Astrocyte (in vitro differentiated cells and primary cell): Measurements from ENCODE around the gene SLFN5. TPM values are rescaled to one million over a fixed set of nuclear protein-coding genes. Genes with fewer than 3 reads are reported as not detected.
"Not testable (repeated sequence)": the region's sequence is repeated elsewhere in the genome, so short reads cannot be mapped to it uniquely, and the experiment has no call there.

Experiments
- DNase-seq: peaks from one replicate; pipeline ENCODE4 v3.0.0-alpha.2; 2010; ENCODE audit warnings: low read depth
- FAIRE-seq: peaks from 2 replicates; lab custom pipeline; 2011; peaks lifted over from hg19 to GRCh38; lab: Jason Lieb, UNC
- H2AFZ ChIP-seq: 2 replicates; pipeline ENCODE4 v1.6.0; 2012; ENCODE audit warnings: low read depth, low read length, inconsistent platforms
- H3K27ac ChIP-seq: 2 replicates; pipeline ENCODE4 v1.5.1; 2011; ENCODE audit warnings: low read depth, low read length, inconsistent platforms
- H3K27me3 ChIP-seq: 2 replicates; pipeline ENCODE4 v1.6.0; 2011; ENCODE audit warnings: low read length, inconsistent platforms; ENCODE audit not compliant: insufficient read depth
- H3K36me3 ChIP-seq: 2 replicates; pipeline ENCODE4 v1.5.1; 2011; ENCODE audit warnings: low read length, inconsistent platforms; ENCODE audit not compliant: insufficient read depth
- H3K4me1 ChIP-seq: 2 replicates; pipeline ENCODE4 v1.5.1; 2011; ENCODE audit warnings: low read length, inconsistent platforms; ENCODE audit not compliant: insufficient read depth
- H3K4me2 ChIP-seq: 2 replicates; pipeline ENCODE4 v1.6.0; 2012; ENCODE audit warnings: low read length, inconsistent platforms
- H3K4me3 ChIP-seq: 2 replicates; pipeline ENCODE4 v1.5.1; 2011; ENCODE audit warnings: low read depth, mild to moderate bottlenecking, low read length, inconsistent platforms; ENCODE audit not compliant: insufficient read depth
- H3K79me2 ChIP-seq: 2 replicates; pipeline ENCODE4 v1.6.0; 2012; ENCODE audit warnings: mild to moderate bottlenecking, low read length, inconsistent platforms; ENCODE audit not compliant: insufficient read depth
- H3K9ac ChIP-seq: 2 replicates; pipeline ENCODE4 v1.6.0; 2012; ENCODE audit warnings: mild to moderate bottlenecking, low read length, inconsistent platforms
- H3K9me3 ChIP-seq: 2 replicates; pipeline ENCODE4 v1.5.1; 2012; ENCODE audit warnings: low read depth, mild to moderate bottlenecking, low read length, inconsistent platforms; ENCODE audit not compliant: insufficient read depth
- H4K20me1 ChIP-seq: 2 replicates; pipeline ENCODE4 v1.6.0; 2012; ENCODE audit warnings: low read length, inconsistent platforms; ENCODE audit not compliant: insufficient read depth
- H3K27ac Mint-ChIP-seq: one replicate; pipeline ENCODE4 v1.8.0; 2021; ENCODE audit warnings: mild to moderate bottlenecking, mixed read lengths; ENCODE audit not compliant: unreplicated experiment
- H3K27me3 Mint-ChIP-seq: one replicate; pipeline ENCODE4 v1.8.0; 2021; ENCODE audit warnings: low read depth, mixed read lengths; ENCODE audit not compliant: unreplicated experiment
- H3K36me3 Mint-ChIP-seq: one replicate; pipeline ENCODE4 v1.8.0; 2021; ENCODE audit warnings: low read depth, mixed read lengths; ENCODE audit not compliant: unreplicated experiment
- H3K4me1 Mint-ChIP-seq: one replicate; pipeline ENCODE4 v1.8.0; 2021; ENCODE audit warnings: low read depth, mixed read lengths; ENCODE audit not compliant: unreplicated experiment
- H3K4me3 Mint-ChIP-seq: one replicate; pipeline ENCODE4 v1.8.0; 2021; ENCODE audit warnings: mild to moderate bottlenecking, moderate library complexity, mixed read lengths; ENCODE audit not compliant: unreplicated experiment
- H3K9me3 Mint-ChIP-seq: one replicate; pipeline ENCODE4 v1.8.0; 2021; ENCODE audit warnings: mild to moderate bottlenecking, mixed read lengths; ENCODE audit not compliant: unreplicated experiment
- EZH2 ChIP-seq: IDR thresholded peaks from 2 replicates; pipeline ENCODE4 v1.6.1; 2012; ENCODE audit warnings: mild to moderate bottlenecking, low read length, inconsistent platforms; ENCODE audit not compliant: insufficient read depth
- total RNA-seq: library from RNA; stranded (reverse); gene quantifications from 2 replicates; pipeline ENCODE4 v1.2.1, GENCODE V29; 2021
- TF ChIP-seq, protein P1 (sequence below): IDR thresholded peaks from 2 replicates; pipeline ENCODE4 v1.5.1; 2011; ENCODE audit warnings: low read depth, mild to moderate bottlenecking, inconsistent platforms, low read length, moderate library complexity; ENCODE audit not compliant: insufficient read depth

Gene SLFN5
- total RNA-seq, 1 donor from 2014 or later, result 108 TPM

DNA sequence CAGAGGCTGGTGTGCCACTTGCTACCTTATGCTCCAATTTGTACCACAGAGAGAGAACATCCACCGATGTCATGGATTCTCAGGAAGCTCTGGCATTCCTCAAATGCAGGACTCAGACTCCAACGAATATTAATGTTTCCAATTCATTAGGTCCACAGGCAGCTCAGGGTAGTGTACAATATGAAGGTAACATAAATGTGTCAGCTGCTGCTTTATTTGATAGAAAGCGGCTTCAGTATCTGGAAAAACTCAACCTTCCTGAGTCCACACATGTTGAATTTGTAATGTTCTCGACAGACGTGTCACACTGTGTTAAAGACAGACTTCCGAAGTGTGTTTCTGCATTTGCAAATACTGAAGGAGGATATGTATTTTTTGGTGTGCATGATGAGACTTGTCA, 16.1 kb downstream of the SLFN5 start:
- Histone ChIP-seq H4K20me1 (peaks cover 48% of the 10 kb centered on the region), H2AFZ (no peak overlapping the region), H3K27me3 (no peaks in the 10 kb centered on the region), H3K4me2 (no peak overlapping the region), H3K4me3 (no peak overlapping the region), H3K79me2 (peaks cover 6% of the 10 kb centered on the region), H3K36me3 (peaks cover 8% of the 10 kb centered on the region), H3K9me3 (no peaks in the 10 kb centered on the region), H3K9ac (no peak overlapping the region), H3K27ac (no peak overlapping the region), H3K4me1 (peaks cover 15% of the 10 kb centered on the region)
- H3K4me3 Mint-ChIP-seq, result no peak overlapping the region
- no peak for DNase-seq
- peaks cover 39% of the 10 kb centered on the region for H3K36me3 Mint-ChIP-seq
- no peaks in the 10 kb centered on the region for H3K27me3 Mint-ChIP-seq
- no peak for FAIRE-seq
- H3K9me3 Mint-ChIP-seq, result no peaks in the 10 kb centered on the region
- no peak overlapping the region for H3K27ac Mint-ChIP-seq
- TF ChIP-seq EZH2, result no peak
- TF ChIP-seq, protein P1, sequence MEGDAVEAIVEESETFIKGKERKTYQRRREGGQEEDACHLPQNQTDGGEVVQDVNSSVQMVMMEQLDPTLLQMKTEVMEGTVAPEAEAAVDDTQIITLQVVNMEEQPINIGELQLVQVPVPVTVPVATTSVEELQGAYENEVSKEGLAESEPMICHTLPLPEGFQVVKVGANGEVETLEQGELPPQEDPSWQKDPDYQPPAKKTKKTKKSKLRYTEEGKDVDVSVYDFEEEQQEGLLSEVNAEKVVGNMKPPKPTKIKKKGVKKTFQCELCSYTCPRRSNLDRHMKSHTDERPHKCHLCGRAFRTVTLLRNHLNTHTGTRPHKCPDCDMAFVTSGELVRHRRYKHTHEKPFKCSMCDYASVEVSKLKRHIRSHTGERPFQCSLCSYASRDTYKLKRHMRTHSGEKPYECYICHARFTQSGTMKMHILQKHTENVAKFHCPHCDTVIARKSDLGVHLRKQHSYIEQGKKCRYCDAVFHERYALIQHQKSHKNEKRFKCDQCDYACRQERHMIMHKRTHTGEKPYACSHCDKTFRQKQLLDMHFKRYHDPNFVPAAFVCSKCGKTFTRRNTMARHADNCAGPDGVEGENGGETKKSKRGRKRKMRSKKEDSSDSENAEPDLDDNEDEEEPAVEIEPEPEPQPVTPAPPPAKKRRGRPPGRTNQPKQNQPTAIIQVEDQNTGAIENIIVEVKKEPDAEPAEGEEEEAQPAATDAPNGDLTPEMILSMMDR, result no peak
- peaks cover 8% of the 10 kb centered on the region for H3K4me1 Mint-ChIP-seq

DNA sequence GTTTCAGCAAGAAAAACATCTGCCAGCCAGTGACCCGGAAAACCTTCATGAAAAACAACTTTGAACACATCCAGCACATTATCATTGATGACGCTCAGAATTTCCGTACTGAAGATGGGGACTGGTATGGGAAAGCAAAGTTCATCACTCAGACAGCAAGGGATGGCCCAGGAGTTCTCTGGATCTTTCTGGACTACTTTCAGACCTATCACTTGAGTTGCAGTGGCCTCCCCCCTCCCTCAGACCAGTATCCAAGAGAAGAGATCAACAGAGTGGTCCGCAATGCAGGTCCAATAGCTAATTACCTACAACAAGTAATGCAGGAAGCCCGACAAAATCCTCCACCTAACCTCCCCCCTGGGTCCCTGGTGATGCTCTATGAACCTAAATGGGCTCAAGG, 22.2 kb downstream of the SLFN5 start:
- H3K4me3 Mint-ChIP-seq, result no peak overlapping the region
- peaks cover 41% of the 10 kb centered on the region for H3K36me3 Mint-ChIP-seq
- no peak overlapping the region for H3K4me3 ChIP-seq
- no peak overlapping the region for H2AFZ ChIP-seq
- no peaks in the 10 kb centered on the region for H3K27me3 Mint-ChIP-seq
- H3K9ac ChIP-seq, result no peak overlapping the region
- TF ChIP-seq, protein P1, result no peak
- no peak for TF ChIP-seq EZH2
- no peaks in the 10 kb centered on the region for H3K9me3 ChIP-seq
- H3K4me1 ChIP-seq, result no peaks in the 10 kb centered on the region
- peaks cover 14% of the 10 kb centered on the region for H4K20me1 ChIP-seq
- no peak overlapping the region for H3K27ac Mint-ChIP-seq
- H3K4me2 ChIP-seq, result no peak overlapping the region
- no peaks in the 10 kb centered on the region for H3K9me3 Mint-ChIP-seq
- H3K27me3 ChIP-seq, result no peaks in the 10 kb centered on the region
- no peaks in the 10 kb centered on the region for H3K79me2 ChIP-seq
- no peak overlapping the region for H3K27ac ChIP-seq
- FAIRE-seq (no peak), DNase-seq (no peak)
- H3K36me3 ChIP-seq, result peaks cover 25% of the 10 kb centered on the region
- no peaks in the 10 kb centered on the region for H3K4me1 Mint-ChIP-seq

DNA sequence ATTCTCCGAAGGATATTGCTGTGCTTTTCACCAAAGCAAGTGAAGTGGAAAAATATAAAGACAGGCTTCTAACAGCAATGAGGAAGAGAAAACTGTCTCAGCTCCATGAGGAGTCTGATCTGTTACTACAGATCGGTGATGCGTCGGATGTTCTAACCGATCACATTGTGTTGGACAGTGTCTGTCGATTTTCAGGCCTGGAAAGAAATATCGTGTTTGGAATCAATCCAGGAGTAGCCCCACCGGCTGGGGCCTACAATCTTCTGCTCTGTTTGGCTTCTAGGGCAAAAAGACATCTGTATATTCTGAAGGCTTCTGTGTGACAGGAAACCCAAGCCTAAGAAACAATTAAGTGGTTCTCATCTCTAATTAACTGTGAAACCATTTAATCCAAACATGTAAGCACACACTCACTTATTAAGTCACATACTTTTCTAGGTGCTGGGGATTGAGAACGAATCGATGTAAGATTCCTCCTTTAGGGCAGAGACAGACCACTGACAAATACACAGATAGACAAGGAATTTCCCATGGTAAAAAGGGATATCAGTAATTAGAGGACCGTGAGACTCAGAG, 22.8 kb downstream of the SLFN5 start:
- H3K27ac ChIP-seq, result no peak overlapping the region
- no peak overlapping the region for H3K4me3 ChIP-seq
- no peak for TF ChIP-seq EZH2
- TF ChIP-seq, protein P1, result no peak
- H2AFZ ChIP-seq, result no peak overlapping the region
- H3K36me3 Mint-ChIP-seq, result peaks cover 40% of the 10 kb centered on the region
- no peaks in the 10 kb centered on the region for H3K4me1 ChIP-seq
- no peak overlapping the region for H3K27ac Mint-ChIP-seq
- H3K9me3 ChIP-seq, result no peaks in the 10 kb centered on the region
- H3K36me3 ChIP-seq, result peaks cover 25% of the 10 kb centered on the region
- no peaks in the 10 kb centered on the region for H3K27me3 ChIP-seq
- peaks cover 12% of the 10 kb centered on the region for H4K20me1 ChIP-seq
- H3K9me3 Mint-ChIP-seq, result no peaks in the 10 kb centered on the region
- DNase-seq (no peak), FAIRE-seq (no peak)
- no peaks in the 10 kb centered on the region for H3K27me3 Mint-ChIP-seq
- no peak overlapping the region for H3K4me2 ChIP-seq
- no peaks in the 10 kb centered on the region for H3K79me2 ChIP-seq
- no peaks in the 10 kb centered on the region for H3K4me1 Mint-ChIP-seq
- H3K9ac ChIP-seq, result no peak overlapping the region
- H3K4me3 Mint-ChIP-seq, result no peak overlapping the region

DNA sequence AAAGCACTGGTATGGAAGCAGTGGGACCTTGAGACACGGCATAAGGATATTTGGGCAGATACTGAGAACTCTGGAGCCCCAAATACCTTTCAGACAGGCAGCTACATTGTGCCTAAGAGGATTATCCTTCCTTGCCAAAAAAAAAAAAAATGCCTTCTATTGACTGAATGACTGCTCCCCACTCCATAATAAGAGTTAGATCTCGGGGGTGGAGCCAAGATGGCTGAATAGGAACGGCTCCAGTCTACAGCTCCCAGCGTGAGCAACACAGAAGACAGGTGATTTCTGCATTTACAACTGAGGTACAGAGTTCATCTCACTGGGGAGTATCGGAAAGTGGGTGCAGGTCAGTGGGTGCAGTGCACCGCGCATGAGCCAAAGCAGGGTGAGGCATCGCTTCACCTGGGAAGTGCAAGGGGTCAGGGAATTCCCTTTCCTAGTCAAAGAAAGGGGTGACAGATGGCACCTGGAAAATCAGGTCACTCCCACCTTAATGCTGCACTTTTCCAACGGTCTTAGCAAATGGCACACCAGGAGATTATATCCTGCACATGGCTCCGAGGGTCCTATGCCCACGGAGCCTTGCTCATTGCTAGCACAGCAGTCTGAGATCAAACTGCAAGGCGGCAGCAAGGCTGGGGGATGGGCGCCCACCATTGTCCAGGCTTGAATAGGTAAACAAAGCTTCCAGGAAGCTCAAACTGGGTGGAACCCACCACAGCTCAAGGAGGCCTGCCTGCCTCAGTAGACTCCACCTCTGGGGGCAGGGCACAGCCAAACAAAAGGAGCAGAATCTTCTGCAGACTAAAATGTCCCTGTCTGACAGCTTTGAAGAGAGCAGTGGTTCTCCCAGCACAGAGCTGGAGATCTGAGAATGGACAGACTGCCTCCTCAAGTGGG, 31.5 kb downstream of the SLFN5 start:
- H3K36me3 Mint-ChIP-seq, H3K27ac ChIP-seq, H3K4me3 ChIP-seq, H3K4me1 ChIP-seq, H2AFZ ChIP-seq, H3K9me3 ChIP-seq, H3K36me3 ChIP-seq, H3K27me3 ChIP-seq, H3K4me2 ChIP-seq, H3K4me3 Mint-ChIP-seq, H3K79me2 ChIP-seq, H4K20me1 ChIP-seq, H3K4me1 Mint-ChIP-seq, H3K9ac ChIP-seq, FAIRE-seq, DNase-seq, H3K27ac Mint-ChIP-seq: not testable (repeated sequence)
- peaks cover 15% of the 10 kb centered on the region for H3K27me3 Mint-ChIP-seq
- H3K9me3 Mint-ChIP-seq, result peaks cover 12% of the 10 kb centered on the region
